Middle frontal gyrus (tissue), 1 donor: ENCODE results near the gene ASZ1.

Experiments
- DNase-seq: peaks from one replicate; pipeline ENCODE4 v3.0.0-alpha.2; 2015; ENCODE audit warnings: low spot score; ENCODE audit errors: extremely low spot score

The ASZ1 gene

DNA sequence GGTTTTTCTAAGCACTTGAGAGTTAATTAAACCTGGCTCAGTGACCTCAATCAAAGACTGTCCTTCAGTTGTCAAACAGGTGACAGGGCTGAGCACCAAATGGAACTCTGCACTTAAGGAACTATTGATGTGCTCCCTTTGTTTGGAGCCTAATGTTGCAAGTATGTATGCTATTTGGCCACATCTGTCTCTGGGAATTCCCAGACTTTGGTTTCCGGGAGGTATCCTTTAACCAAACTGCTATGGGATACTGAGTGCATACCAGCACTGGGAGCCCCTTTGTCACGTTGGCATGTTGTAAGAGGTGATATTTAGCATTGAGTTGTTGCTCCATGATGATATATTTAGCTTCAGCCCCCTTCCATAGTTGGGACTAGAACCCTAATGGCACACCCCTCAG is 25.2 kb downstream of the ASZ1 start:
- DNase-seq: no peak

DNA sequence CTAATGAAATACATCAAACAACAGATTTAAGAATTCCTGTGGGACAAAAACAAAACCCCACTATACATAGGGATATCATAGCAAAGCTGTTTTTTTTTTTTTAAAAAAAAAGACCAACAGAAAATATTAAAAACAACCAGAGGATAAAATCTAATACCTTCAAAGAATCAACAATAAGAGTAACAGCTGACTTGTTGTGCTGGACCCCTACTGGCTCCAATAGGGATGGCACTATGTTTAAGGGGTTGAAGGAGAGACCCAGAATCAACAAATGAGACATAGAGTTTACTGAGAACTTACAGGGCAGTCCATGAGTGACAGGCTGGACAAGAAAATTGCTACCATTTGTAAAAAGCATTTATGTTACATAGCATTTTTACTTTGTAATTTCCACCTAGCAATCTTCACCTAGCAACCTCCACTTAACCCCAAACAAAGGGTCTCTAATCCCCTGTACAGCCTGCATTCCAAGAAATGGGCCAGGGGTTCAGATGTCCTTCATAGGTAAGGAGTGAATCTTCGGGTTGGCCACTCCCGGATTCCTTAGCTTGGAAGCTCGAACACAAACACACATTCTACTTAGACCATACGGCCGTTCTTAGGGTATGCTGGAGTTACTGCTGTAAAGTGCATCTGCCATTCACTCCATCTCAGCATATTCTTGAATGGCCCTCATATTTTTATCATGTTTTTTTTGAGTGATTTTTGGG is 25.8 kb downstream of the ASZ1 start:
- DNase-seq: no peak

DNA sequence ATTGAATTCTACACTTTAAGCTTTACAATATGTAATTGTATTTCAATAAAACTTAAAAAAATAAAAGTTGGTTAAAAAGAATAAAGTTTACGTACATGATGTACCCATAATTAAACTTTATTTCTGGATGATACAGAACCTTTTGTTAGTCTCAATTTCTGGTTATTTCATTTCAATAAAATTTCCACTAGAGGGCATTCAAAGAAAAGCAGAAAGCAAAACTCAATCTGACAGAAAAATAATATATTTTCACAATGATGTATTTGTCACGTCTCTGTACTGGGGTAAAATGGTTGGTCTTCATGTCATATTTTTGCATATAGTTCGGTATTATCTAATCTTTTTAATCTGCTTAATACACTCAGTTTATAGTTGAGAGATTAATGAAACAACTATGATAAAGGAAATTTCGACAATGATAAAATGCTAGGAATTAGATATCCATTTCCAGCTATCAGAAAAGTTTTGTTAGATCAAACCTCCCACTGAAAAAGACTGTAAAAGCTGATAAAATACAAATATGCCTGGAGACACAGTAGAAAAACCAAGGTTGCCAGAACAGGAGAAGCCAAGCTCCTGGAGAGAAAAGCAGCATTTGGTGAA is 27.4 kb downstream of the ASZ1 start:
- DNase-seq: no peak

DNA sequence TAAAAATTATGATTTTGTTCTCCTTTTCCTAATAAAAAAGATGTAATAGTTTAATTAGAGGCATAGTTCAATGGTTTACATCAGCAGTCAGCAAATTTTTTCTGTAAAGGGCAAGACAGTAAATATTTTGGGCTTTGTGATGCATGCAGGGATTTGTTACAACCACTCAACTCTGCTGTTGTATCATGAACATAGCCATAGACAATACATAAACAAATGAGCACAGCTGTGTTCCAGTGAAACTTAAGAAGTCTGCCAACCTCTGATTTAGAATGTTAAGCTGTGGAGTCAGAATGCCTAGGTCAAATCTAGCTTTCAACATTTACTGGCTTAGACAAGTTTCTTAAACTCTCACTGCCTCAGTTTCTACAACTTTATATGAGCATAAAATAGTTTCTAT is 31.6 kb downstream of the ASZ1 start:
- no peak for DNase-seq

DNA sequence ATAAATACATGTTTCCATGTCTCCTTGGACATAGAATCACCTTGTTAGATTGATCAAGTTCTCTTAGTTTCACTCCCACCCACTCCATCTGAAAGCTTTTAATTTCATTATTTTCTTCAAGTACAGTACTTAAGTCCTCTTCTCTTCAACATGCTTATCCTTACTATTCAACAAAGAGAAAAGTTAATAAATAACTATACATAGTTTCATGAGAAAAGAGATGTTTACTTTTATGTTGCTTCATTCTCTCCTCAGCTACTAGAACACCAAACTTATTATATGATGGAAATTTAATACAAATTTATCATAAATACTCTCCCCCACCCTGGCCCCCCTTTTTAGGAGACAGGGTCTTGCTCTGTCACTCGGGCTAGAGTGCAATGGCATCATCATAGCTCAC is 33.5 kb downstream of the ASZ1 start:
- no peak for DNase-seq

DNA sequence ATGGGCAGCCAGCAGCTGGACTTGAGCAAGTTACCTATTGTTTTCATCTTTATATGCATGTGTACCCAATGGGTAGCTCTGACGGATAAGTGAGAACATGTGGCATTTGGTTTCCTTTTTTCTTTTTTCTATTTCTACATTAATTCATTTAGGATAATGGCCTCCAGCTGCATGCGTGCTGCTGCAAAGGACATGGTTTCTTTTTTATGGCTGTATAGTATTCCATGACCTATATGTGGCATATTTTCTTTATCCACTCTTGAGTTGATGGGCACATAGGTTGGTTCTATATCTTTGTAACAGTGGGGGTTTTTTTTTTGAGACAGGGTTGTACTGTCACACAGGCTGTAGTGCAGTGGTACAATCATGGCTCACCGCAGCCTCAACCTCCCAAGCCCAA is 37.4 kb downstream of the ASZ1 start:
- no peak for DNase-seq

DNA sequence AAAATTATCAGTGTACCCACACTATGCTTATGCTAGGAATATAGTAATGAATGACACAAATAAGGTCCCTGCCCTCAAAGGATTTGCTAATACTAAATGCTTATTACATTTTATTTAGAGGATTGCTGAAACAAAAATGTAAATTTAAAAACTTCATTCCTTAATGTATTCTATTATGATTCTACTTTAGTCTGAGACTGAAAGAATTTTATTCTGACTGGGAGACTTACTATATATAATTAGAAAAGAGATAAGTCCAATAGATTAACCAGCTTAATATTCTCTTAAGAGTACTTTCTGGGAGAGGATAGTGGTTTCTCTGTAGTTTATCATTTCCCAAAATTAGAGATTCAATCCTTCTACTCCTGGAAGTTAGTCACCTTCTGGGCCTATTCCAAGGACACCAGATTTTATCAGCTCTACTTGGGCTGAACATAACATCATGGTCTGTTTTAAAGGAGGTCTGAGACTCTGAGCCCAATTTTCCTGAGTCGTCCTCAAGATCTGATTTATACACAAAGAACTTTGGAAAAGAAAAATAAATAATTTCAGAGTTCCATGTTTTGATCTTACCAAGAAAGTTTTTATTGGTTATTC is 41.1 kb downstream of the ASZ1 start:
- no peak for DNase-seq

DNA sequence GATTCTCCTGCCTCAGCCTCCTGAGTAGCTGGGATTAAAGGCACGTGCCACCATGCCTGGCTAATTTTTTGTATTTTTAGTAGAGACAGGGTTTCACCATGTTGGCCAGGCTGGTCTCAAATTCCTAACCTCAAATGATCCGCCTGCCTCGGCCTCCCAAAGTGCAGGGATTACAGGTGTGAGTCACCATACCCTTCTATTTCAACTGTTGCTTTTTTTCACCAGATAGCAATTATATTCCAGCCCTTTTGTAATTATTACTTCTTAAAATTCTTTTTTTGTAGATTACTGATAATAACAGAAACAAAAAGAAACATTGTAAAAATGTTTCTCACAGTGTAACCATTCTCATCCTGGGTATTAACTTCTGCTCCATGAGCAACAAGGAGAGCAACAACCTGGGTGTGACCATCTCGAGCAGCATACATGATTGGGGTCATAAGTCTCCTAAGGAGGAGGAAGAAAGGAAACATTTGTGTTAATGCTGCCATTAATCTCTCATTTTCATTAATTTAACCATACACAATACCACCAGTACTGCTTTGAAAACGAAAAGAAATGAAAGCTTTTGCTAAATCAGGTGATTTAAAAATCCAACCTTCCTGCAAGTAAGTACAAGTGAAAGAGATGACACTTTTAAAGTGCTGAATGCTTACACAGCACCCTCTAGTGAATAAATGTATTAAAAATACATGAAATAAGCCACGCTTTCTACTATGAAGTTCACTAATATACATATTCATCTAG is 41.8 kb downstream of the ASZ1 start:
- no peak for DNase-seq

DNA sequence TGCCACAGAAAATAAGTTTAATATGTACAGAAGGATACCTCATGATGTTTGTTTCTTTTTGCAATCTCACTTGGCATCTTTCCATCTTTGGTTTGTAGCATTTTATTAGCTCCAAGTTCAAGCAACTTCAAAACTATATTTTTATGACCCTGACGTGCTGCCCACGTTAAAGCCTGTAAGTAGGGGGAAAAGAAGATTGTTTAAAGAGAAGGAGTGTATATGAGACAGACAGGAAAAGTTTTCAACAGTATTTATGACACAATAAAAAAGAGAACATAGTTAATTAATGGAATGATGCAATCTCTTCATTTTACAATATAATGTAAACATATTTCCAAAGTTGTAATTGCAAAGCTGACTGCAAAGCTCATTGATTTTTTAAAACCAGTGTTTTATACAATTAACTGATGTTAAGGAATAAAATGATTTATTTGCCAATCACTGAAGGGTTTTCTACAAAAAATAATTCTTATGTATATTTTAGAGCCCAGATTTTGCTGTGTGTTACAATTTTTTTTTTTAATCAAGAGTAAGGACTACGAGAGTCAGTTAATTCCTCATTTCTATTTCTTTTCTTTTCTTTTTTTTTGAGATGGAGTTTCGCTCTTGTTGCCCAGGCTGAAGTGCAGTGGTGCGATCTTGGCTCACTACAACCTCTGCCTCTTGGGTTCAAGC is 42.5 kb downstream of the ASZ1 start:
- no peak for DNase-seq

DNA sequence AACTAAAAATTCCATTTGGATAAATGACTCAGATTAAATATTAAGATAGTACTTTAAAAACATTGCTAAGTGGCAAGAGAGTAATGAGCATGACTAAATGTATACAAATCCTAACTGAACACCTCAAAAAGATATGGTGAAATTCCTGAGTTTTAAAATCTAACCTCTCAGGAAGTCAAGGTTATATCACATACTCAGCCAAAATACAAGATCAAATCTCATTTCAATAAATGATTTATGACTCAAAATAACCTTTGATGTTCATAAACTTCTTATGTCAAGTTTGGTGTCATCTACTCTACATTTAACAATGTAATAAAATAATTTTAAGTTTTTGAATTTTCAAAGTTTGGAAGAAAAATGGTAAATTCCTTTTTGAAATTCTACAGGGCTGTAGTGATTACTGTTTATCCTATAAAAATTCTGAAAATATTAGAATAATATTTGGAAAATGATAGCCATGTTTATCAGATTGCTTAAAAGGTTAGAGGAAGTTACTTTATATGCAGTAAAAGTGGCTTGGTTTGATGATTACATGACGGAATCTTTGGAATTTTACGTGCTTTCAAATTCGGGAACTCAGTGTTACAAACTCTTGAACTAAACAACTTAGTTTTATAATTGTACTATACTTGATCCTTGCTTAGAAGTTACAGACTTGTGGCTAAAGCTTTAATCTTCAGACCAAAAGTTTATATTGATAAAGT is 43.7 kb downstream of the ASZ1 start:
- no peak for DNase-seq

DNA sequence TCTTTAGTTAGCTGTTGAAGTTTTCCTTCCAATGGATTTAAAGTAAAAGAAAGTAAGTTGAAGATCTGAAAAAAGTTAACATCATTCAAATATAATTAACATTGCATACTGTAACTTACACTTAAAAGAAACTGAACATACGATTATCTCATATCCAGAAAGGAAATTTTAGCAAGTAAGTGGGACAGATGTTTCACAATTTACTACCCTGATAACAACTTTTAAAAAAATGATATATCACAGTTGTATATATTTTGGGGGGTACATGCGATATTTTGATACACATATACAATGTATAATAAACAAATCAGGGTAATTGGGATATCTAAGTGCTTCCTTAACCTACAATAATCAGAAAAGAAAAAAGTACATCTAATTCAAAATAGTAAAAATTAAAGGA is 44.2 kb downstream of the ASZ1 start:
- DNase-seq: no peak

DNA sequence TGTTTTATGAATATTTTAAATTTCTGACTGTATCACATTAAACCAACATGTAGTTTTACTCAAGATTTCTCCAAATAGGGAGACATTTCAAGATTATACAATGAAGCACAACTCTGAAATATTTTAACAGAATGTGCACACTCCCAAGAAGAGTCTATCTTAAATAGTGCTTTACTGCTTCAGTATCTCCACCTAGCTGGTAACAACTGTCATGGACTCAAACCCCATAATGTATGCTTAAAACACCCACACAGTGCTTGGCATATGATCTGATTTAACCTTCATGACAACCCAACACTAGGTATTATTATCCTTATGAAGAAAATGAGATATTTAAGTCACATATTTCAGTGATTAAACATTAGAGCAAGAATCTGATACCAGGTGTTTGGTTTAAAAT is 45.9 kb downstream of the ASZ1 start:
- no peak for DNase-seq

DNA sequence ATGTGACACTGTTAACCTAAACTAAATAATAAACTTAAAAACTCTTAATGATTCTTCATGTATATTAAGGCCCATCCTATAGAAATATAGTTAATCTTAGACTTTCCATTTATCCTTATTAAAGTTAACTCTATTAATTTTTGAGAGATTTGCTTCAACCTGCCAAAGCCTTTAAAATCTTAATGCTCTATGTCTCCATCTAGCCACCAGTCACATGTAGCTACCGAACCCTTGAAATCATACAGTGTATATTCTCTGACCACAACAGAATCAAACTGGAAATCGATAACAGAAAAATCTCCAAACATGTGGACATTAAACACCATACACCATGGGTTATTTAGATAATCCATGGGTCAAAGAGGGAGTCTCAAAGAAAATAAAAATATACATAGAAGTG is 51.9 kb downstream of the ASZ1 start:
- no peak for DNase-seq

DNA sequence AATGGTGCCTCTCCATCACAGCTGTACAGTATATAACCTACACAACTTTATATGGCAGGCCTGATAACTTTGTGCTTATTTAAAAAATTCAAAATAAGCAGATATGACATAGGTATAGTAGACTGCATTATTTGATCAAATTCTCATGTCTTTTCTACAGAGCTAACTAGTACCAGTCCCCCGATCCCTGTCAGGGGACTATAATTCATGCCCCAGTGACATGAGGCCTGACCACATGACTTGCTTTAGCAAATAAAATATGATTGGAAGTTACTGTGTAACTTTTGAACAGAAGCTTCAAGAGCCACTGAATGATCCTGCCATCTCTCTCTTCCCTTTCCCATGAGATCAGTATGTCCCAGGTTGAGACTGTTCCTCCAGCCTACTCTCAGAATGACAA is 55.2 kb downstream of the ASZ1 start:
- DNase-seq: no peak

DNA sequence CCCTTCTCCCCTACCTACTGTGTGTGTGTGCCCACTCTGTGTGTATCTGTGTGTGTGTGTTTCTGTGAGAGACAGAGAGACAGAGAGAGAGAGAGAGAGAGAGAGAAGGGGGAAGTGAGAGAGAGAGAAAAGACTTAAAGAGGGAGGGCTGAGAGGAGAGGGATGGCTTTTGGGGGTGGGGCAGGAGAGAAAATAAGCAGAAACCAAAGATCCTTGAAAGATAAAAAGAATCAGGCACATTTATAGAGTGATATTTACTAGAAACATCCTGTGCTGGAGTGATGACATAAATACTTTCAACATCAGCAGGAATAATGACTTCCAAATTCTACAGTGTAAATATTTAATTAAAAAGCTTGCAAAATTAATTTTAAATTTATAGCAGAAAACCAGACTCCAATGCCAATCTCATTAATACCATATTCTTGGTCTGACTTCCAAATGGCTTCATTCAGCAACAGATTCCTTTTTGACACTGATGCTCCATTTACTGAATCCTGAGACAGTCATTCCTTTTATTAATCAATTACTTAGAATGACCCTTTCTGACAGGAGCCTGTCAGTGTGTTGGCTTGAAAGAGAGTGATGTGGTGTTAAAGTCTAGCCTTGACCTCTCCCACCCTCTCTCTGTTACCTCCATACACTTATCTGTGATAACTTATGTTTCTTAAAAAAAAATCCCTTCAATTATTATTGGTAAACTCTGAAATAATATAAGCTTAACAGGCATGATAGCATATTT is 62.8 kb downstream of the ASZ1 start:
- DNase-seq: no peak

DNA sequence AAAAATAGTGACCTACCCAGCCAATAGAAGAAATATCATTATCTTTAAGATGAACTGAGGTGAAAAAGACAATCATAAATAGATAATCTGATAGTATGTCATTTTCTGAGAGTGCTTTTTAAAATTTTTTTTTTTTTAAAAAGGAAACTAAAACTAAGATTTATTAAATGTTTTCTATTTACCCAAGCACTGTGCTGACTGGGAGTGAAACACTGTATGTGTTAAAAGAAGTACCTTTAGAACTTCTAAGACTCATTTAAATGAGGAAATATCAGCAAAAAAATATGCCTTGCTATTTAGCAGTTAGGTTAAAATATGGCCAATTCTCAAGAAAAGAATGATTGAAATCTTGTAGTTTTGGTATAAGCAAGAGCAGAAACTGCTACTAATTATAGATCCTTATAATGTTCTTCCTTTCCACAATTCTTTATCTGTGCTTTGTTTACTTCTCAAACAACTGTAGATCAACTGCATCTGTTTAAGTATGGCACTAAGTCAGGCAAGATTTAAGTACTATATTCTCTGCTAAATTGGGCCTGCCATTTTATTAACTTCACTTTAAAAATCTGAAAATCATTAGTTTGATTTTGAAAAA is 64.9 kb downstream of the ASZ1 start:
- no peak for DNase-seq

DNA sequence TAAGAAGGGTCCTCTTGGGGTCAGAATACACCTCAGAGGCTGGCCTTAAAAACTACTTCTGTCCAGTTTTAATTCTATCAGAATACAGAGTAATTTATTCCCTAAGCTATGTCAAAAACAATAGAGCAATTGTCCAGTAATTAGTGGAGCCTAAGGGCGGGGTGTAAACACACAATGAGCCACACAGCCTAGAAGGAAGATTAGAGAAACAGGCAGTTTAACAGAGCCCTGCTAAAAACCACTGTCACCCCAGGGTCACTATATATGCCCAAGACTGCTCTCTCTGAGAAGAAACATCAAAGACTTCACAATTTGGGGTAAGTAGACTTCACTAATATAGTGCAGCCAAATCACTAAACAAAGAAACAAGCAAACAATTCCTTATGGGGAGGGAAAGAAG is 77.3 kb downstream of the ASZ1 start:
- DNase-seq: peak; percentile 30

DNA sequence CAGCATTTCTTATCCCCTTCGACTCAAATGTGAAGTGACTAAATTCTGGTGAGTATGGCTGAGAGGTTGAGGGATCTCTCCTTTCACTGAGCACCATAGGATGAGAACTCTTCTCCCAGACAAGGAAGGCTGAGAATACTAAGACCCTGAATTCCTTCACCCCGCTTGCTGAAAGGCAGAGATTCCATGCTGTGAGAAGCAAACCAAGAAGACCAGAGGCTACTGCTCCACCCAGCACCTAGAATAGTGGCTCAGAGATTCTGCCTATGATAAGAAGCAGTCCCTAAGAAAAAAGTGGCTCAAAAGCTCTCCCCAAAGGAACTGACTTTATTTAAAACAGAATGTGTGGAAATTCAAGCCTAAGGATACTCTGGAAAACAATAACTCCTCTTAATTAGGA is 77.7 kb downstream of the ASZ1 start:
- no peak for DNase-seq

DNA sequence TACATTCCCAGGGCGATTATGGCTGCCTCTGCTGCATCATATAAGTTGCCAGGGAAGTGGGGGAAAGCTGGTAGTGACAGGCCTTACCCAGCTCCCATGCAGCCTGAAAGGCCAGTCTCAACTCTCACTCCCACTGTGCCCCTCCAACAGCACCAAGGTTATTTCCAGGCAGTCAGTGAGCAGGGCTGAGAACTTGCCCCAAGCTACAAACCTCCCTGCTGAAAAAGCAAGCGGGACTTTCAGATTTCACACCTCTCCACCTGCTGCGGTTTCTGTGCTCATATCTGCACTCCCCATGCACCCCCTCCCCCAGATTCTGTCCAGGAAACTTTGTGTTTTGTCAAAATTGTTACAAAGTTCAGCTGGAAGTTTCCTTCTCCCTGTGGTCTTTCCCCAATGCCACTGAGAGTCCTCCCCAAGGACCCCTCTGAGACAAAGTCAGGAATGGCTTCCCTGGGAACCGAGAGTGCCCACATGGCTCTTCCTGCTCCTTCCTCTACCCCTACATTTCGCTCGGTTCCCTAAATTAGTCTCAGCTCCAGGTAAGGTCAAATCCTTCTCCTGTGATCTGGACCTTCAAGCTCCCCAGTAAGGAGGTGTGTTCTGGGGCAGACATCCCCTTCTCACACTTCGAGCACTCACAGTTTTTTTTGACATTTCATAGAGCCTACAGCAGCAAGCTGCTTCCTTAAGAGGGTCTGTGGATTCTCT is 79.2 kb downstream of the ASZ1 start:
- no peak for DNase-seq
